Brain pericyte (primary cell): ENCODE data around the gene RABGAP1L.
"Not testable (repeated sequence)": the region's sequence is repeated elsewhere in the genome, so short reads cannot be mapped to it uniquely, and the experiment has no call there.

Source experiments
- DNase-seq: peaks from one replicate; pipeline ENCODE4 v3.0.0-alpha.2; 2012; ENCODE audit warnings: low read depth, low spot score

Gene RABGAP1L

DNA sequence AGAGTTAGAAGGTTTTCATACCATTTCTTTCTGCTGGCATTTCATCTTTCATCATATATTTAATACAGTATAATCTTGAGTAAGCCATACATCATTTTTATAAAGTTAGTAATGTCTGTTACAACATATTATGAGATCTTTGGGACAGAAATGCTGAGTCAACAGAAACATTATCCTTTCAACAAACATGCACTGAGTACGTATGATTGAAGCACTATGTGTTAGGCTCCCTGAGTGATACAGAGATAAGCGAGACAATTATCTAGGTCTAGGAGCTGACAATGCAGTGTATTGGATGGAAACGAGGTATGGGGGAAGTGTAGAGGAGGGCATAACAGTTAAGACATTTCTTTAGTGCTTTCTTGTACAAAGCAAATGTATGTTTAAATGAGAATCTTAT lies 268.7 kb downstream of the RABGAP1L start:
- no peak for DNase-seq

DNA sequence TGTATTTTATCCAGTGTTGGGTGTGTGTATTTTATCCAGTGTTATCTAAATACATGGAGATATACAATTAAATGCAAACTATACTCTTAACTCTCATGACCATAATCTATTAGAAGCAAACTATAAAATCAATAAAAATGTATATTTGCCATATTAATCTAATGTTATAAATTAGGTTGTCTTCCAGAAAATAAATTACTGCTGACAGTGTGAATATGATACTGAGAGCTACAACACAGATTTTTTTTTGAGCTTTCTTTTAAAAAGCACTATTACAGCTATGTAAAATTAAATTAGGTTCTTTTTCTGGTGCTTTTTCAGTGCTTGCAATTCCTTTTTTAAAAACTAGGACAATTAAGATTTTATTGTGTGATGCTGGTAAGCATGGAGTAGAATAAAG lies 269.4 kb downstream of the RABGAP1L start:
- DNase-seq = no peak

DNA sequence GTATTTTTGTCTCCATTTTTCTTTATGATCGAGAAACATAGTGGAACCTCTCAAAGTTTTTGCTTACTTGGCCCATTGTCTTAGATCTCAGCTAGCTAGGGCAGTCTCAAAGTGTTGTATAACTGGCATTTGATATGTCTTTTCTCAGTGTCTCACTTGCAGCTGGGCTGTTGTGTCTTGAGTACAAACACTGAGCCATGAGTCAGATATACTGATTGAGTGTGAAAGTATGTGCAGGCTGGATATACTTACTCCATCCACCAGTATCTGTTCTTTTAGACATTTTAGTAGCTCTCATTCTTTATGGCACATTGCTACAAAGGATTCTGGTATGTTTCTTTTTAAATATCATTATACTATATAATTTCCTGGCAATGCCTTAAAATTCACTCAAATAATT lies 274.1 kb downstream of the RABGAP1L start:
- DNase-seq = no peak

DNA sequence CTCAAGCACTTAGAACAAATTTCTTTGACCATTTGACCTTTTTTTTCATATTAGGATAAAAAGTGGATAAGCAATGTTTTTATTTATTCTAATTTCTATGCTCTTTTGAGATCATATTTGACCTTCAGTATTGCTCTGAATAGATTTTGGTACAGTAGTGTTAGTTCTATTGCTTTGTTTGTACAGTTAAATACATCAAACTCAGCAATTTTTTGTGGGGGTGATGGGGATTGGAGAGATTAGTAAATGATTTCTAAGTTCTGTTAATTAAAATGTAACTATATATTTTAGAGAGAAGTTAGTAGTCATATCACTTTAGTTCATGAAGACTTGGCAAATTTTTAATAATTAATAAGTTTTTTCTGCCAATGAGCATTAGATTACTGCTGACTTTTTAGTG lies 286.0 kb downstream of the RABGAP1L start:
- DNase-seq = no peak

DNA sequence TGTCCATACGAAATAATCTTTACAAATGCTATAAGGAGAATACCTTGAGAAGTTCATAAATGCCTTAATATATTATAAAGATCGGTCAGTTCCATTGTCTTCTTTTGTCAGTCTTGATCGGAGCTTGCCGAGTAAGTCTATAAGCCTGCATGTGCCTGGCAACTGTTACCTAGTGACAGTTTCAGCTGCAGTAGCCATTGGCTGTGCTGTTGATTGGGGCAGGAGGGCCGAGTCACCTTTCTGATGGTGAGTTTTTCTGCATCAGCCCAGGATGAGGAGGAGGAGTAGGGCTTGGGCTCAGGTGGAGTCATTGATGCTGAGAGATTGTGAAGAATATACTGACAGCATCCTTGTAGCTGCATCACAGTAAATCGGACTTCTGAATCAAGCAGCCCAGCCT lies 286.5 kb downstream of the RABGAP1L start:
- DNase-seq = no peak

DNA sequence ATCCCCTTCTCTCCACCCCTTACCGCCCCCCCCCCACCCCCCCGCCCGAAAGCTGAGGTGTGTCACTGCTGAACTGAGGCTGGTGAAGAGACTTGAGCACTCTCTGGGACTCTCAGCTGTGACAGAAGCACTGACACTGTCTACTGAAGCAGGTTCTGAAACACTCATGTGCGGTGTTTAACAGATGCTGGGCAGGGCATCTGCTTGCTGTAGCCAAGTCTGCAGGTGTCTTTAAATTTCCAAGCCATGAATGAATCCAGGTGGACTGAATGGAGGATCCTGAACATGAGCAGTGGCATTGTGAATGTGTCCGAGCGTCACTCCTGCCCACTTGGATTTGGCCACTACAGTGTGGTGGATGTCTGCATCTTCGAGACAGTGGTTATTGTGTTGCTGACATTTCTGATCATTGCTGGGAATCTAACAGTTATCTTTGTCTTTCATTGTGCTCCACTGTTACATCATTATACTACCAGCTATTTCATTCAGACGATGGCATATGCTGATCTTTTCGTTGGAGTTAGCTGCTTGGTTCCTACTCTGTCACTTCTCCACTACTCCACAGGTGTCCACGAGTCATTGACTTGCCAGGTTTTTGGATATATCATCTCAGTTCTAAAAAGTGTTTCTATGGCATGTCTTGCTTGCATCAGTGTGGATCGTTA lies 288.7 kb downstream of the RABGAP1L start, which contains the start of gene GPR52:
GPR52 (plus strand) TSS at position 99 of the 665 bp plus-strand sequence; CDS start at position 247, 148 bp downstream.
- DNase-seq = no peak

DNA sequence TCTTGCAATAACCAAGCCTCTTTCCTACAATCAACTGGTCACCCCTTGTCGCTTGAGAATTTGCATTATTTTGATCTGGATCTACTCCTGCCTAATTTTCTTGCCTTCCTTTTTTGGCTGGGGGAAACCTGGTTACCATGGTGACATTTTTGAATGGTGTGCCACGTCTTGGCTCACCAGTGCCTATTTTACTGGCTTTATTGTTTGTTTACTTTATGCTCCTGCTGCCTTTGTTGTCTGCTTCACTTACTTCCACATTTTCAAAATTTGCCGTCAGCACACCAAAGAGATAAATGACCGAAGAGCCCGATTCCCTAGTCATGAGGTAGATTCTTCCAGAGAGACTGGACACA lies 289.2 kb downstream of the RABGAP1L start:
- no peak for DNase-seq

DNA sequence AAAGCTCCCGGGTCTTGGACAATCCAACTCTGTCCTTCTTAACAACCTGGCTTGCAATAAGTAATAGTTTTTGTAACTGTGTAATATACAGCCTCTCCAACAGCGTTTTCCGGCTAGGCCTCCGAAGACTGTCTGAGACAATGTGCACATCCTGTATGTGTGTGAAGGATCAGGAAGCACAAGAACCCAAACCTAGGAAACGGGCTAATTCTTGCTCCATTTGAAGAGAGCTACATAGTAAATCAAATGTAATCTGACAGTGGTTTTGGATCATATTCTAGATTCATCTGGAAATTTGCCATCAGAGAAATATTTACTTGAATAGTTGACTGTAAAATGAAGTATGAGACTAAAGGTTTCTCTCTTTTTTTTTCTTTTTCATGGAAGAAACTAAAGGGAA lies 289.7 kb downstream of the RABGAP1L start:
- DNase-seq = no peak

DNA sequence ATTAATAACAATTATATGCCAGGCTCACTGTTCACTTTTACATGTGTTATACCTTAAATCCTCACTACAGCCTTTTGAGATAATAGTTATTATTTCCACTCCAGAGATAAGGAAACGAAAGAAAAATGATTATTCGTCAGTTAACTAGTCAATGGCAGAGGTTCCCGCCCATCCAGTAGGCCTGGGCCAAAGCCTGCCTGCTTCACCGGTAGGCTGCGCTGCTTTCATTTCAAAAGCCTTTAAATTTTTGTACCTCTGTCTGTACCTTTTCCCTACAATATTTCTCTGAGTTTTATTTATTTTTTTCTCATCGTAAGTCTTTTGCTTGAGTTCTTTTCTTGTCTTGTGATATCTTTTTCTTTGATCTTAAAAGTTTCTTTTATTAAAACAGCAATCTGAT lies 292.1 kb downstream of the RABGAP1L start:
- no peak for DNase-seq

DNA sequence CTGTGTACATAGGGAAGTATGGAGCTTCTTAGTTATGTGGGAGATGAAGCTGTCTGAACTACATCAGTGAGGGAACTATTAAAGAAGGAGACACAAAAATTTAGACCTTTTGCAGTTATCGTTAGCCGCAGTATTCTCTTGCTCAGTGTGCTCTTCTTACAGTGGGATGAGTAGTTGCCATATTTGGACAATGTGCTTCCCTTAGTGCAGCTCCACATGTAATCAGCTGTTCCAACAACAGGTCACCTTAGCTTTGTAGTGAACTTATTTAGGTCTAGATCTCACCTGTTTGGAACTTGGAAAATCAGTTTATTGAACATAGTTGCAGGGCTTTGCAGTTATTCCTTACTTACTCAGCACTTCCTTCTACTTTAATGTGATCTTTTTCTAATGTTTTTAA lies 306.5 kb downstream of the RABGAP1L start:
- no peak for DNase-seq

DNA sequence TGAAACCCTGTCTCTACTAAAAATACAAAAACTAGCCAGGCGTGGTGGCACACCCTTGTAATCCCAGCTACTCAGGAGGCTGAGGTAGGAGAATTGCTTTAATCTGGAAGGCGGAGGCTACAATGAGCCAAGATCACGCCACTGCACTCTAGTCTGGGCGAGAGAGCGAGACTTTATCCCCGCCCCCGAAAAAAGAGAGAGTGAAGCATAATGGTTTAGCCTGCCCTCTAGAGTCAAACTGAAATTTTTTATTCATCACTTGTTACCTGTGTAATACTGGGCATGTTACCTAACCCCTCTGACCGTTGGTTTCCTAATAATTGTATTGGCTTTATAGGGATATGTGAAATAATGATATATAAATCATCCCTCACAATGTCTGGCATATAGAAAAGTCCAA lies 307.3 kb downstream of the RABGAP1L start:
- DNase-seq = no peak

DNA sequence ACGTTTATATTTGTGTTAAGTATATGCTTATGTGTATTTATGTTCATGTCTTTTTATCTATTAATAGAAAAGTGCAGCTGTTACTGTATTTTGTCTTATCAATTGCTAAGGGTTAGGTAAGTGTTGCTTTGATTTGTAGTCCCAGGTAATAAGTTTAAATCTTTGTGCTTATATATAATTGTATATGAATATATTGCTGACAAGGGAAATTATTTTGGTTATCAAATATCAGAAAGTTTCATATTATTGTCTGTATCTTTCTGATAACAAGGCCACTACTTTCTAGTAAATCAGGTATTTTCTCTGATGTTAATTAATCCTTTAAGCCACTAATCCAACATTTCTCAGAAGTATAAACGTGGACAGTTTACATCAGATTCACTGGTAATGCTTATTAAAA lies 309.7 kb downstream of the RABGAP1L start:
- DNase-seq = no peak

DNA sequence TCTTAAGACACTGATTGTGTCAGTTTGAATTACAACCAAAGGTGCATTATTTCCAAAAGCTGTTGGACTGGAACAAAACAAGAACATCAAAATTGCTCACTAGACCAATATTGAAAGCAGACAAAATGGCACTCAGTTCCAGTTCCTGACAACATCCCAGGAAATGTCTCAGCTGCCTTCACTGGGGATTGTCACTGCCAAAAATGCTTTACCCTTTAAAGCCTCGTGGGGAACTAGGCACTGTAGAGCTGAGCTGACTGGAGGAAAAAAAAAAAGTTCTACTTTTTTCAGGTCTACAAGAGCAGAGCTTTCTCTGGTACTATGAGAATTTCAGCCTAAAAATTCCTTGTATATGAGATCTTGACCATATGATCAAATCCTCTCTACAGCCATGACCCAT lies 310.4 kb downstream of the RABGAP1L start:
- no peak for DNase-seq

DNA sequence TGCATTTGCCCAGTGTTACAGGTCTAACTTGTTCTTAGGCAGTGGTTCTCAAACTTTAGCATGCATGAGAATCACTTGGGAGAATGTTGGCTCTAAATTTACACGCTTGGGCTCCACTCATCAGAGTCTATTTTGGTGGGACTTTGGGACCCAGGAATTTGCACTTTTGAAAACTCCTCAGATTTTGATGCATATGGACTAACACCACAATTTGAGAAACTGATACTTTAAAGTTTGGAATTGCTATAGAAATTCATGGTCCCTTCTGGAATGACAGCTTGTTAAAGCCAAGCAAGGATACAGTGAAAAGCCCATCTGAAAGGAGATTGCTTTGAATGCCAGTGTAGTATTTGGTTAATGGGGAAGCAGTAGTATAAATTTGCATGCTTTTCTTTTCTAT lies 320.0 kb downstream of the RABGAP1L start:
- no peak for DNase-seq

DNA sequence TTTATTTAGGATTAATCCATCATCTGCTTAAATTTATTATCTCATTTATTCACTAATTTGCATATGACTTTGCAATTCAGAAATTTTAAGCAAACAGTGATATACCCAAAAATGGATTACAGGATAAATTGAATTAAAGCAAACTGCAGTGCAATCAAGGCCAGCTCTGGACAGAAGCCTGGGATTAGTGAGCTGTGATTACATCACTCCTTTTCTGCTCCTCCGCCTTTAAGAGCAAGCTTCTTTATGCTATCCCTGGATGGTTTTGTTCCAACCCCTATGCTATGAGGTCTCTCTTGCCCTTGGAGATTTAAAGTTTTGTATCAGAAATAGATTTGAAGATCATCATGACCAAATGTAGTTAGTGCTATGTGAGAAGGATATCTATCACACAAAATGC lies 321.0 kb downstream of the RABGAP1L start:
- no peak for DNase-seq

DNA sequence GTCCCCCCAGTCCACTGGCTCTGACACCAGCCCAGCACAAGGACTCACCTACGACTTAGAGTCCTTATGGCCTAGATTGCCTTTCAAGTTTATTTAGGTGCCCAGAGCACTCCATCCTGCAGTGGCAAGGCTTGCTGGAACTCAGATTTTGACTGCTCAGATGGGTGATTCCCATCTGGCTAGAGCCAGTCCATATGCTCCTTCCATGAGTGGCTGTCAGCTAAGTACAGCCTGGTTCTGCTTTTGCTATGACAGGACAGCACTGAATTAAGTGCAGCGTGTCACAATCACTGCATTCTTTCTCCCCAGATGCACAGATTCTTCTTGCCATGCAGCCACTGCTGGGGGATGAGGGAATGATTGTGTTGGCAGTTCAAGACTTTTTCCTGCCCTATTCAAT lies 332.3 kb downstream of the RABGAP1L start:
- DNase-seq = no peak

DNA sequence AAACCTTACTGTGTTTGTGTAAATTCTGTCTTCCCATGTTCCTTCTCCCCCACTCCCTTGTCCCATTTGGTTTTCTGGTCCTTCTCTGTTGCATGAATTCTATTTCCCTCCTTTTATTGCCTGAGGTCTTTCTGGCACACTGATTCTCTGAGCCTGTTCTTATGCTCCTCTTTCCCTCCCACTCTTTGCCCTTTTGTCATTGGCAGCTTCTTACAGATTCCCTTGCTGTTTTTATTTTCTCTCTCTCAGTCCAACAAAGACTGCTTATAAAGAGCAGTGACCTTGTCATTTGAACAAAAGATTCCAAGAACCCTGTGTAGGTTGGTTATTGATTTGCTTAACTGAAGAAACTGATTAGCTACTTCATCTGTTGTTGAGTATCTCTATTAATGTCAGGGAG lies 338.2 kb downstream of the RABGAP1L start:
- no peak for DNase-seq

DNA sequence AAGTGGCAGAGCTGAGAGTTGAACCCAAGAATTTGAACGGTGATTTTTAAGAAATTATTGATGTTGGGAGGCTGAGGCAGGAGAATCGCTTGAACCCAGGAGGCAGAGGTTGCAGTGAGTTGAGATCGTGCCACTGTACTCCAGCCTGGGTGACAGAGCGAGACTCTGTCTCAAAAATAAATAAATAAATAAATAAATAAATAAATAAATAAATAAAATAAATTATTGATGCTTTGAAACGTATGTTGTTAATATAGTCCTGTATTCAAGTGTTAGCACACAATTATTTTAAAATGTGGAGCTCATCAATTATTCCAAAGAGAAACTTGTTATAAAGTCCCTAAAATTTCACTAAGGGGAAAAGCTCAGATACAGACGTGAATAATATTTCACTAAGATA lies 357.4 kb downstream of the RABGAP1L start:
- DNase-seq = not testable (repeated sequence)

DNA sequence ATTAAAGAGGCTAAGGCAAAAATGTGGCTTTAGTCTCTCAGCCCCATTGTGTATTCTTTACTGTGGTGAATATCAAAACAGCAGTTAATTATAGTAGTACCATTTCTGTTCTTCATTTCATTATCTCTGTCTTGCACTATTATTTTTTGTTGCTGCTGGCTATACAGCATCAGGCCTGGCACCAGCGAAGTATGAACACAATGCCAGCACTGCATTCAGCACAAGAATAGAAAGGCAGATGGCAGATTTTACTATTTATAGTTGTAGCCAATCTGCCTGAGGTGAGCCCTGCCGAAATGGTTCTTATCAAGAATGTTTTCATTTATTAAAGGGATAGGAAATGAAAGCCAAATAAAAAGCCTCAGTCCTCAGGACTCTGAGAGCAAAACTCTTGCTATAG lies 360.5 kb downstream of the RABGAP1L start:
- DNase-seq = no peak

DNA sequence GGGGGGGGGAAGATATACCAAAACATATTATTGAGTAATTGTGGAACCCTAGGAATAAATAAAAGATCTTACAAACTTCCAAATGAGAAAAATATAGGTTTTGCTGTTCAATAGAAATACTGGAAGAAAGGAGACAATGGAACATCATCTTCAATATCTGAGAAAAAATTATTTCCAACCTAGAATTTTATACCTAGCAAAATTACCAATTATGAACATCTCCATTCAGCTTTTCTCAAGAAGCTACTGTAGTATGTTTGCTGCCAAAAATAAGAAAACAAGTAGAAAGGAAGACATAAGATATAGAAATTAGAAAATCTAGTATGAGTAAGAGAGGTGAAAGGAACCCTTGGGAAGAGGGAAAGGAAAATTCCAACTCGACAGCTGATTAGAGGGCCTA lies 372.4 kb downstream of the RABGAP1L start:
- no peak for DNase-seq

DNA sequence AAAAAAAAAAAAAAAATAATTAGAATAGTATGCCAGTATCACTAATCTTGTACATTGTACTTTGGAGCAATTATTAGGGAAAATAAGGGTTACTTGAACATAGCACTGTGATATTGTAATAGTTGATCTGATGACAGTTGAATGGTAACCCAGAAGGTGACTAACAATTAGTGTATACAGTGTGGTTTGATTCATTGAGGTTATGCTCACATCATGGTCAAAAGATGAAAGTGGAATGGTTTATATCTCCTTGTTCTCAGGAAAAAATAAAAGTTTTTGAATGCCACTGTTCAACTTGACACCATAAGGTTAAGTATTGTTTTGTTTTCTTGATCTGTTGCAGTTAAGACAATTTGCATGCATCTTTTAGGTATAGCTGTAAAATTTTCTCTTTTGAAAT lies 375.5 kb downstream of the RABGAP1L start:
- no peak for DNase-seq

DNA sequence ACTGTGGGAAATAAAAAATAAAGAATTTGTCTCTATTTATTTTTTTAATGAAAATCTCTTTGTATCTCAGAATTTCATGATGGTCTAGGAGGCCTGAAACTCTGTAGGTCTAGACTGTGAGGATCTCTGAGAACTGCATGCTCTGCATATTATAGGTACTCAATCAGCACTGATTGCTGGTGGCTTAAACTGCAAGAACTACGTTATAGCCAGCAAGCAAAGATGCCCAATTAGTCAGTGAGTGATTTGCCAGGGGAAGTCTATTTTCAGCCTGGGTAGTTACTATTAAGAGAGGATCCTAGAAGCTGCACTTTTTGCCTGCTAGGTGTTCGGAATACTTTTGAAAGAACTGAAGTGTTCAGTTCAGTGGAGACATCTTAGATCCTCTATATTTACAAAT lies 375.9 kb downstream of the RABGAP1L start:
- no peak for DNase-seq

DNA sequence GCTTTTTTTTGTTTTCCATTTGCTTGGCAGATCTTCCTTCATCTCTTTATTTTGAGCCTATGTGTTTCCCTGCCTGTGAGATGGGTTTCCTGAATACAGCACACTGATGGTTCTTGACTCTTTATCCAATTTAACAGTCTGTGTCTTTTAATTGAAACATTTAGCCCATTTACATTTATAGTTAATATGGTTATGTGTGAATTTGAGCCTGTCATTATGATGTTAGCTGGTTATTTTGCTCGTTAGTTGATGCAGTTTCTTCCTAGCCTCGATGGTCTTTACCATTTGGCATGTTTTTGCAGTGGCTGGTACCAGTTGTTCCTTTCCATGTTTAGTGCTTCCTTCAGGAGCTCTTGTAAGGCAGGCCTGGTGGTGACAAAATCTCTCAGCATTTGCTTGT lies 384.1 kb downstream of the RABGAP1L start:
- not testable (repeated sequence) for DNase-seq

DNA sequence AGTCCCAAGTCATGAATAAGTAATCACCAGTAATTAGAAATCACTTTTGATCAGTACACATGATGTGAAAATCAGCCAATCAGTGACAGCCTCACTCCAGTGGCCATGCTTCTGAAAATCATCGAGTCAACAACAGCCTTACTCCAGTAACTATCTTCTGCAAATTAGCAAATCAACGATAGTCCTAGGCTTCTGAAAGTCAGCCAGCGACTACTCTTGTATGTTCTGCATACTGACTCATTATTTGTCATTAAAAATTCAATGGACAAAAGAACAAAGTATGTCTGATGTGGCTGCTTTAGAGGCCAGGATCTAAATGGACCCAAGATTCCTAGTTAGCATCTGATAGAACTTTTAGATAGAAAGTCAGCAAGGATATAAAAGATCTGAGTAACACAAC lies 391.0 kb downstream of the RABGAP1L start:
- DNase-seq = no peak
